HG03432 (cell line): ENCODE data around the gene TRIB2.
A peak's percentile ranks its signal among the peaks of the same experiment; 100 is the strongest.

Source experiments
- ATAC-seq: cut with Tn5 transposase; IDR thresholded peaks from one replicate; pipeline ENCODE4 v1.9.1; 2021; ENCODE audit warnings: mild to moderate bottlenecking, moderate library complexity; ENCODE audit not compliant: unreplicated experiment

Gene TRIB2

DNA sequence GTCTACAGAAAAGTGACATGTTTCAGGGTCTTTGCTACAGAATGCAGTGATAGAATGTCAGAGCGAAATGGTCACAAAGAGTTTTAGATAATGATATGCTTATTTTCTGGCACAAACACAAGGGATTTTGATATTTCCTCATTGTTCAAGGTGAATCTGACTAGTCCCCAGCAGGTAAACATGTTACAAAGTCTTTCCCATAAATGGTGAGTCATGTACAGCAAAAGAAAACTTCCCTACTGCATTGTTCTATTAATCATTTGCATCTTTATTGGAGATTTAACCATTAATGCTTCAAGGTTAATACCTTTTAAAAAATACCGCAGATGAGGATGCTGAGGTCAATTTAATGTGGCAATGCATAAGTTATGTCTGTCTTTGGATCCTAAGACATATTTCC is 19.1 kb upstream of the TRIB2 start:
- ATAC-seq: no peak

DNA sequence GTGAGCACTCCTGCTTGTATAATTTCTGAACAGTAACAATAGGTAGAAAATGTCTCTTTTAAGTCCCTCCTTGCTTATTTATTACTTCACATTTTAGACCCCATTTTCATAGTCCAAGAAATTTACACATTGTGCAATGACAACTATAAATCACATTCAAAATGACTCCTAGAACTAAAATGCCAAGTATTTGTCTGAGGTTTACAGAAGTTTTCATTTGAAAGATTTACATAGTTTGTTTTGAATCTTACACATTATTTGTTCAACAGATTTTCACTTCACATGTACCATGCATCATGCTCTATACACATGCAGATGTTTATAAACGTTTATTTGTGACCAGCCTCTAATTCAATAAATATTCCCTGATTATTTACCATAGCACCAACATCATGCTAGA is 15.7 kb upstream of the TRIB2 start:
- no peak for ATAC-seq

DNA sequence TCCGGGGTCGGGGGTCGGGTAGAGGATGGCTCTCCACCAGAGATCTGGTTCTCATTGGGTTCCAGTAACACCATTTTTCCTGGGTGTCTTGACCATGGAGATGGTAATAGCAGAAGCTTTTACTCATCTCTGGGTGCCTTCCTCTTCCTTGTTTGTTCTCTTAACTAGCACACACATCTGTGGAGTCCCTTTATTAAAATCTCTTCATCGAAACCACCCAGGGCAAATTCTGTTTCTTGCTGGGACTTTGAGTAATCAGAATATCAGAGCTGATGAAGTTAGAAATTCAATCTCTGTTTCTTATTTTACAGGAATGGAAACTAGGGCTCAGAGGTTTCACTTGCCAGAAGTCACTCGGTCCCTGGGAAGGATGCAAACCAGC is 15.0 kb upstream of the TRIB2 start:
- ATAC-seq: no peak

DNA sequence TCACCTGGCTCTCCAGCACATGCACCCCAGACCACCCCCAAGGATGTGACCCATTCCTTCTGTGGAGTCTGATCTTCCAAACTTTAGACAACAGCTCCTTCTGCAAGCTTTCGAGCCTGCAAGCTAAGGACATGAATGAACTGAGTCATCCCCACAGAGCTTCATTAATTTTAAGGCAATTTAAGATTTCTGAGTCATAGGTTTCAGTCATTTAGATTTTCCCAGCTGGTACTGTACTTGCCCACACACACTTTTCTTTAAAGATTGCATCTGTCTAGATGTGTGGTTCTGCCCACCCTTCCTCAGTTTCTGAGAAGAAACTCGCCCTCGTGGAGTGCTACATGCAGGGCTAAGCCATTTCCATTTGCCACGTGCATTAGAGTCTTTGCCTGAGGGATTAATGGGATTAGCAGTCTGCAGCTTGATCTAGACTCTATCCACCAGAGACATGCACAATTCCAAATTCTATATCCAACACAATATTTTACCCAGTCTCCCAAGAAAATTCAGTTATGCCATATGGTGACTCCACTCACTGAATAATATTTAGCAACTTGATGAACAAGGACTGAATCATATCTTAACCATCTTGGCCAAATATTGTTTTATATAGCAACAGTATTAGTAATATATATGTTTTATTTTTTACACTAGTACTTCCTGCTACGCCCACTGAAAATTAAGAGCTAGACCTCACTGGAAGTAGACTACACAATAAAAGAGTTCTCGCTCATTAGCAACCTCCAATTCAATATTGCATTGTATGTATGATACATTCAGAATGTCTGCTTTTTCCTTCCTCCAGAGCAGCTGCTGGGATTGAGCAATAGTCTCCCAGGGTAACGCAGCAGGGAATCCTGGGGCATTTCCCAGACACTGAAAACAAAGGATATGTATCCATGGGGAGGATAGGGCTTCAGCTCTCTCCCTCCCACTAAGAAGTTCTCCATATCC is 14.3 kb upstream of the TRIB2 start:
- no peak for ATAC-seq

DNA sequence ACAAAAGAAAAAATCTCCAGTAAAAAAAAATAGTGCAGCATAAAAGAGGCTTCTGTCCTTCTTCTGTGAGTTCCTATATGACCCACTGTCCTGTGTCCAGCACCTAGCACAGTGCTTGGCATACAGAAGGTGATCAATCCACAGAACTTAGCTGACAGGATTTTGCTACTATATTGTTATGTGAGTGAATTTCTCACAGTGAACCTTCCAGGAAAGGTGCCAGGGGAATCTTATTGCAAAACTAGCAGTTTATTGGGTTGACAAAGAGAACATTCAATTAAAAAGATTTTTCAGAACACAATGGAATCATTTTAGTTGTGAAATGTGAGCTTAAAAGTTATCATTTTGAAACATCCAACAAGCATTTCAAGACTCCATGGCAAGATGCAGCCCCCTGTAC is 12.4 kb upstream of the TRIB2 start:
- no peak for ATAC-seq

DNA sequence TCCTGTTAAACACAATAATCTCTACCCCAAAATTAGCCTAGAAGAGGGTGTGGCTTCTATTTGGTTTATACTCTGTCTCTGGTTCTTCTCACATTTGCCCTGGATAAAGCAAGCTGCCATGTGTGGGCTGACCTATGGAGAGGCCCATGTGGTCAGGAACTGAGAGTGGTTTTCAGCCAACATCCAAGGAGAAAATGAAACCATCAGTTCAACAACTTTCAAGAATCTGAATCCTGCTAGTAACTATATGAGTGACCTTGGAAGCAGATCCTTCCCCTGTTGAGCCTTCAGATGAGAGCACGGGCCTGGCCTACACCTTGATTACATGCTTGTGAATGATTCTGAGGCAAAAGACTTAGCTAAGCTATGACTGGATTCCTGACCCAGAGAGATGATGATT is 11.5 kb upstream of the TRIB2 start:
- no peak for ATAC-seq

DNA sequence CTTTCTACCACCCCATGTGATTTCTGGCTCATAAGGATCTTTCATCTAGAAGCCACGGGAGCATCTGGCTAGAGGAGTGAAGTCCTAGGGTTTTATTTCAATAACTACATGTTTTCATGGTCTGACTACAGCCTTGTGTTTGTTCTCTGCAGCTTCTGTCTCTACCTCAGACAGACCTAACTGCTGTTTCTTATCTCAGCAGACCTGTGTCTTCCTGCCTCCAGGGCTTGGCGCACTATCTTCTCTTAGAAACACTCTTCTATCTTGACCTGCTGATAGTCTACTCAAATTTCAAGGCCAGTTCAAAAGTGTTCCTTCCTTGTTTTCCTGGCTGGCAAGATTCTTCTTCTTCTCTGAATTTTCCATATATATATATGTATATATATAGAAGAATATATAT is 11.0 kb upstream of the TRIB2 start:
- ATAC-seq: no peak

DNA sequence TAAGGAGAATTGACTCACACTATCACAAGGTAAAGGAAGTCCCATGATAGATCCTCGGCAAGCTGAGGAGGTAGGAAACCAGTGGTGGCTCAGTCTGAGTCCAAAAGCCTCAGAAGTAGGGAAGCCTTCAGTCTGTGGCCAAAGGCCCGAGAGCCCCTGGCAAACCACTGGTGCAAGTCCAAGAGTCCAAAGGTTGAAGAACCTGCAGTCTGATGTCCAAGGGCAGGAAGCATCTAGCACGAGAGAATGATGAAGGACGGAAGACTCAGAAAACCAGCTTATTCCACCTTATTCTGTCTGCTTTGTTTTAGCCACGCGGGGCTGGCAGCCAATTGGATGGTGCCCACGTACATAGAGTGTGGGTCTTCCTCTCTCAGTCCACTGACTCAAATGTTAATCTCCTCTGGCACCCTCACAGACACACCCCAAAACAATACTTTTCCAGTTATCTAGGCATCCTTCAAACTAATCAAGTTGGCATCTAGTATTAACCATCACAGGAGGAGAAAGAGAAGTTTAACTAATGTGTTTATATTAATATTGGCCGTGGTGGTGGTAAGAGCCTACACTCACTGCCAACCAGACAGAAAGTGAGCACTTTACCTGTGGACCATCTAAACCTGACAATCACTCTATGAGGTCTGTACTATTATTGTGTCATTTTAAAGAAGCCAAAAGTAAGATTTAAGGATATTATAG is 8.1 kb upstream of the TRIB2 start:
- ATAC-seq: no peak

DNA sequence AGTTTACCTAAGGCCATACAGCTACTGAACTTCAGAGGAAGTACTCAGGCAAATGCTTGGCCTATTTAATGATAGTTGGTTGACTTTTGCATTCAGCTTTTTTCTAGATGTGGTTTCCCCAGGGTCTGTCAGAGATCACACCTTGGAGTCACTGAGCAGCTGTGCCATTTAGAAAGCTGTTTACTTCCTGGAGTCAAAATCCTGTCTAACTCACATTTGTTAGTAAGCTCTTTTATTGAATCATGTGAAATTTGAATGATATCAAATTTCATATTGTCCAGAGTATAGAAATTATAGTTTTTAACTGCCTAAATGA is 7.6 kb upstream of the TRIB2 start:
- ATAC-seq: no peak

DNA sequence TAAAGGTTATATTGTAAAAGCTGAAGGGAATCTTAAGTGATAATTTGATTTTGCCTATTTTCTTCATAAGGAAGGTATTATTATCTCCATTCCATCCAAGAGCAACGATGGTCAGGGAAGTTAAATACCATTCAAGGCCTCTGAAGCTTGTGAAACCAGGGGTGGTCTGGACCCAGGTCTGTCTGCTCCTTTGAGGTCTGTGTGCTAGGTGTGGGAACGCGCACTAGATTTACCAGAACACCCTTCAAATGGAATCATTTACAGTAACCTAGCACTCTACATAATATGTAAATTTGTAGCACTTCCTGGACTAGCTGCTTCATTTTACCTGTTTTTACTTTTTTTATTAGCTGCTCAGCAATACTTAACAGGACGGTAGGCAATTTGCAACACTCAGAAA is 6.4 kb upstream of the TRIB2 start:
- no peak for ATAC-seq

DNA sequence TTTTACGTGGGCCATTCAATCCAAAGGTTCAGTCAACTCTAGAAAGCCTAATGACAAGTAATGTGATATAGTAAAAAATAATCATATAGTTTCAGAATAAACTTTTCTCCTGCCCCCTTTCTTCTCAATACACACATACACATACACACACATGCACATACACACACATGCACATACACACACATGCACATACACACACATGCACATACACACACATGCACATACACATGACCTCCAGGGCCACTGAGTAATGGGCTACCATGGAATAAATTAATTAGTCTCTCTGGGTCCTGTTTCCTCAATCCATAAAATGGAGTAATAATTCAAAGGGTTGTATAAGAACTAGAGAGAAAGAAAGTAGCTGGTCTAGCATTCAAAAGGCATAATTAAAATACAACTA is 5.4 kb upstream of the TRIB2 start:
- ATAC-seq: no peak

DNA sequence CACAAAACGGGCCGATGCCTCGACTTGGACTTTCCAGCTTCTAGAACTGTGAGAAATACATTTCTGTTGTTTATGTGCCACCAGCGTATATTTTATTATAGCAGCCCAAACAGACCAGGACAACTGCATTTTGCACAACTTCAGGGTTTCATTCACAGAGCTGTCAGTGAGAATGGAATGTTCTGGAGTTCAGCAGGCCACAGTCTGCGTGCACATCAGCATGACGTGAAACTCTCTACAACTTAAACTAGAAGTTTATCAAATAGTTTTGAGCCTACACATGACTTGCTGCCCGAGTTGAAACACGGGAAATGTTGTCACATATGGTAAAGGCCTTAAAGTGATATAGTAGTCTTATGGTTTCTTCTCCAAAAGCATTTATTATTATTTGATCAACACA is 3.9 kb upstream of the TRIB2 start:
- ATAC-seq: no peak

DNA sequence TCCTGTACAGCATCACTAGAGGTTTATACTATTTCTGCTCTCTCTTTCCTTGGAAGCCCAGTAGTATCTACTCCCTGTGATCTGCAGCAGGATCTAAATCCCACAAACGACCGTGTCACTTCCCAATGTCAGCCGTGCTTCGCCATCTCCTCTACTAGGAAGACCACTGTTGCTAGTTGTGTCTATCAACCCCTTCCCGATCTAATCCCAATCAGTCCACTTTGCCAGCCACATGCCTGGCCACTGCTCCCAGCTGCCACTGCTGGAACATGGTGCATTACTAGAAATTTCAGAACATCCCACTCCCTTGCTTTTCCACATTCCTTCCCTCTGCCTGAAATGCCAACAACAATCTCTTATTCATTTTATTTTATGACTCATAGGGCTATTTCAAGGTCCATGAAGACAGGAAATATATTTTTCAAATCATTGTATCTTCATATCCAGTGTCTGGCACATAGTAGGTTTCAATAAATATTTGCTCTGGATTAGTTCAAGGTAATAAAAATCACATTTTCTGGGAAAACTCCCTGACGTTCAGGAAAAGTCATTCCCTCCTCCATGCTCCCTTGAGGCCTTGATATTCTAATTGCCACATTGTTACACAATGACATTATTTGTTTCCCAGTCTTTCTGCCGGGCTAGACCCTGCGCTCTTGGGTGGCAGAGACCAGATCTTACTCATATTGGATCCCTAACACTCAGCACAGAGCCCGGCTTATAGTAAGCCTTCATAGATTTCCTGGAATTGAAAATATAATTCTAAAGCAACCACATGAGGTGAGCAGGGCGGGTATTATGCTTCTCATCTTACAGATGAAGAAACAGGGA is 2.1 kb upstream of the TRIB2 start:
- no peak for ATAC-seq

DNA sequence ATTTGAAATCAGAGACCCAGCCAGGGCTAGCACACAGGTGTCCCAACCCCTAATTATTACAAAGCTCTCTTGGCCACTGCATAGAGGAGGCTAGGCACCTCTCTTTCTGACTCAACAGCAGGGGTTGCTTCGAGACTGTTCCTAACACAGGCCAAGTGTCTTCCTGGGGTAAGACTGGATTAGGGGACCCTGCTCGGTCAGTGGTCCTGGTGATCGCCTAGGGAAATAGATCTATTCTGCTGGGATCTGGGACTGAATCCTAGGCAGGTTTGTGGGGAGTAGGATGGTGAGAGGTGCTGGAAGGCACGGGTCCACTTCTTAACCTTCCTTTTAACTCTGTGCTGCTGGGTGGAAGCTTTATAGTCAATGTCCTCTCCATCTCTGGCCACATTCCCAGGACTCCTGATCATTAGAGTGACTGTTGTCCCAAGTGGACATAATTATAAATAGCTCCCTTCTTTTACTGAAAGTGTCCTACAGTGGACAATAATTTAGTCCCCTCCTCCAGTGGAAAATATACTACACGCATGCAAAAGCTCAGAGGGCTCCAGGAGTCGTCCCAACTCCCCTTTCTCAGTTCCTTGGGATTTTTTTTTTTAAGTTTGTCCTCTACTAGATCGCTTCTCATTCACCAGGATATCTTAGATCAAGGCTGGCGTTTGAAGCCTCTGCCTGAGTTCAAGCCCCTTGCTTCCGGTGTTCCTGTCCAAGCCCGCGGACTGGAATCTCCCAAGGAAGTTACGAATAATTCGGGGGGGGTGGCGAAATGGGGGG is 1.3 kb upstream of the TRIB2 start:
- no peak for ATAC-seq

DNA sequence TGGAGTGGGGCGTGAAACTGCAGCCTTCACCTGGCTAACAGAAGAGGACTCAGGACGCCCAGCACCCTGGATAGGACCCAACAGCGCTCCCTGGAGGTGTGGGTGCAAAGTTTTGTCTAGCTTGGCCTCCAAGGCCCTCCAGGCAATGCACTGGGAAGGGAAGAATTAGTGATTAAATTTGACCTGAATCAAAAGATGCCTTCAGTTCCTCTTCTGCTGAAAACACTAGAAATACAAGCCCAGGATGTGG is 779 bp upstream of the TRIB2 start:
- peak; percentile 40 for ATAC-seq

DNA sequence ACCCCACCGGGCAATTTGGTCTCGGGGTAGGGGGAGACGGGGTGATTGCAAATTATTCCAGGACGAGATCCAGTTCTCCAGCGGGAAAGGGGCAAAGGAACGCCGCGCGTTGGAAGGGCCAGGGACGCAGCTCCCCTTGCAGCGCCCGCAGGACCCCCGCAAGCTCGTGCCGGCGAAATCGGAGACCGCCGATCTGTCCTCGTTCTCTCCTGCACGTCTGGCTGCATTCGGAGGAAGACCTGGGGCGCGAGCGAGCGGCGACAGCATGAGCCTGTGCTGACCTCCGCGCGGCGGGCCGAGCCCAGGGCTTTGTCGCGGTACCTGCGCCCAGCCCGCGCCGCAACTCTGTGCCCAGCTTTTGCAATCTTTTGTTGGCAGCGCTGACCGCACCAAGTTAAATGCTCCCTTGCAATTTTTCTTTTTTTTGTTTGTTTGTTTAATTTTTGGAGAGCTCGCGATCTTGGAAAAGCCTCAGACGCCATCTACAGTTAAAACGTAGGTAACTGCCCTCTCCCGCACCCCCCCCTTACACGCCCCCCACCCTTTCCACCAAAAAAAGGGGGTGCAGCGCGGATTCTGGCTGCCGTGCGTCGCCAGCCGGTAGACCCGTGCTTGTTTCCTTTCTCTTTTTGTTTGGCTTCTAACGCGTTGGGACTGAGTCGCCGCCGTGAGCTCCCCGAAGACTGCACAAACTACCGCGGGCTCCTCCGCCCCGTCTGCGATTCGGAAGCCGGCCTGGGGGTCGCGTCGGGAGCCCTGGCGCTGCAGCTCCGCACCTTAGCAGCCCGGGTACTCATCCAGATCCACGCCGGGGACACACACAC is 667 bp downstream of the TRIB2 start:
- peak; percentile 30 for ATAC-seq

DNA sequence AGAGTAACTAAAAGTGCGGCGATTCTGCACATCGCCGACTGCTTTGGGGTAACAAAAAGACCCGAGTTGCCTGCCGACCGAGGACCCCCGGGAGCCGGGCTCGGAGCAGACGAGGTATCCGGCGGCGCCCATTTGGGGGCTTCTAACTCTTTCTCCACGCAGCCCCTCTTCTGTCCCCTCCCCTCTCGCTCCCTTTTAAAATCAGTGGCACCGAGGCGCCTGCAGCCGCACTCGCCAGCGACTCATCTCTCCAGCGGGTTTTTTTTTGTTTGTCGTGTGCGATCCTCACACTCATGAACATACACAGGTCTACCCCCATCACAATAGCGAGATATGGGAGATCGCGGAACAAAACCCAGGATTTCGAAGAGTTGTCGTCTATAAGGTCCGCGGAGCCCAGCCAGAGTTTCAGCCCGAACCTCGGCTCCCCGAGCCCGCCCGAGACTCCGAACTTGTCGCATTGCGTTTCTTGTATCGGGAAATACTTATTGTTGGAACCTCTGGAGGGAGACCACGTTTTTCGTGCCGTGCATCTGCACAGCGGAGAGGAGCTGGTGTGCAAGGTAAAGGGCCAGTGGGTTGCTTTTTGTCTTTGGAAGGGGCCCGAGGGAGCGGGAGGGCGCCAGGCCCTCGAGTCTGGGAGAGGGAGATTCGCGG is 1.4 kb downstream of the TRIB2 start:
- ATAC-seq: peak; percentile 11

DNA sequence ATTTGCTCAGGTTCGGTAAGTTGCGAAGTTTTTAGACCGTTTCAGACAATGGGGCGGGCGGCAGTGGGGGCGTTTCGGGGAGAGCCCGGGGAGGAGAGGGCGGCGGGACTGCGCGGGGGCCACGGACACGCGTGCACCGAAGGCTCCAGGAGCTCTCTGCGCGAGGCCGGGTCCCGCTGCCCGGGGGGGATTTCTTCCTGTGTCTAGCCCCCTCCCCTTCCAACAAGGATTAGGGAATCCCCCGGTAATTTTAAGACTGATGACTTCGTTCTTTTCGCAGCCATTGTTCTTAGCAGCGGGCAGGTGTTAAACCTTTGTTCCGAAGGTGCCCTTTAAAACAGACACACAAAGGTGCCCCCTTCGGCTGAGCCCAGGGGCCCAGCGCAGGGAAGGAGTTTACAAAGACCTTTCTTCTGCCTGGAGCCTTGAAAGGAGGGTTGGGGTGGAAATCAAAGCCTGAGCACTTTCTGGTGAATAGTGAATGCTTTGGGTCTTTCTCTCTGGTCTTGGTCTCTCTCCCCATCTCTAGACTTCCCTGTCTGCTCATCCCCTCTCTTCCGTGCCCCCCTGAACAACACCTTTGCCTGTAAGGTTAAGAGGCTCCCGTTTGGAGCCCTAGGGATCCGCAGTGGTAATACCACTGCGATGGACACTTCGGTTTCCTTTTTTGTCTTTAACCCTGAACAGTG is 2.1 kb downstream of the TRIB2 start:
- ATAC-seq: no peak
